ENCODE measurements around the gene MIOS. TPM values are rescaled to one million over a fixed set of nuclear protein-coding genes. Genes with fewer than 3 reads are reported as not detected.

Gene MIOS
- total and polyA plus RNA-seq, 9 of the 15 experiments (the other 6 are each of a cell fraction or from before 2014, with no cell fraction given): 7.8 to 47.8 (median 30.6) TPM

- TF ChIP-seq, protein P1, sequence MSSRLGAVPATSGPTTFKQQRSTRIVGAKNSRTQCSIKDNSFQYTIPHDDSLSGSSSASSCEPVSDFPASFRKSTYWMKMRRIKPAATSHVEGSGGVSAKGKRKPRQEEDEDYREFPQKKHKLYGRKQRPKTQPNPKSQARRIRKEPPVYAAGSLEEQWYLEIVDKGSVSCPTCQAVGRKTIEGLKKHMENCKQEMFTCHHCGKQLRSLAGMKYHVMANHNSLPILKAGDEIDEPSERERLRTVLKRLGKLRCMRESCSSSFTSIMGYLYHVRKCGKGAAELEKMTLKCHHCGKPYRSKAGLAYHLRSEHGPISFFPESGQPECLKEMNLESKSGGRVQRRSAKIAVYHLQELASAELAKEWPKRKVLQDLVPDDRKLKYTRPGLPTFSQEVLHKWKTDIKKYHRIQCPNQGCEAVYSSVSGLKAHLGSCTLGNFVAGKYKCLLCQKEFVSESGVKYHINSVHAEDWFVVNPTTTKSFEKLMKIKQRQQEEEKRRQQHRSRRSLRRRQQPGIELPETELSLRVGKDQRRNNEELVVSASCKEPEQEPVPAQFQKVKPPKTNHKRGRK (tag; IDR thresholded peaks at IDR 0.05): no peak
- TF ChIP-seq U2AF2 (optimal IDR thresholded peaks at IDR 0.05; ENCODE audit: low read depth, low read length) (no peak), KAT8 (IDR thresholded peaks at IDR 0.05; ENCODE audit: low read depth) (no peak), CTCFL (IDR thresholded peaks at IDR 0.05; ENCODE audit: borderline replicate concordance, insufficient read depth, low read depth, low read length, poor library complexity, severe bottlenecking) (no peak), ETV6 (IDR thresholded peaks at IDR 0.05; ENCODE audit: borderline replicate concordance in 1 of 2, low read depth in 2 of 2, low read length in 1 of 2) (no peak), ETV6 (CRISPR knock-in tag; IDR thresholded peaks at IDR 0.05; ENCODE audit: borderline replicate concordance) (no peak), EWSR1 (IDR thresholded peaks at IDR 0.05; ENCODE audit: borderline replicate concordance, low read depth, partially characterized antibody) (no peak), RBM34 (IDR thresholded peaks at IDR 0.05; ENCODE audit: borderline replicate concordance, insufficient read depth, low read length) (no peak), ZNF232 (CRISPR knock-in tag; IDR thresholded peaks at IDR 0.05) (no peak), TOE1 (IDR thresholded peaks at IDR 0.05; ENCODE audit: borderline replicate concordance) (no peak), TOE1 (CRISPR knock-in tag; IDR thresholded peaks at IDR 0.05; ENCODE audit: borderline replicate concordance, low read depth) (no peak), CHD1 (IDR thresholded peaks at IDR 0.05; ENCODE audit: low read length) (no peak), CC2D1A (IDR thresholded peaks at IDR 0.05) (no peak), POLR2G (IDR thresholded peaks at IDR 0.05; ENCODE audit: low read depth, low read length) (peak; percentile 97), RBM15 (IDR thresholded peaks at IDR 0.05; ENCODE audit: insufficient read depth, low read length) (no peak)
- TF ChIP-seq, protein P2, sequence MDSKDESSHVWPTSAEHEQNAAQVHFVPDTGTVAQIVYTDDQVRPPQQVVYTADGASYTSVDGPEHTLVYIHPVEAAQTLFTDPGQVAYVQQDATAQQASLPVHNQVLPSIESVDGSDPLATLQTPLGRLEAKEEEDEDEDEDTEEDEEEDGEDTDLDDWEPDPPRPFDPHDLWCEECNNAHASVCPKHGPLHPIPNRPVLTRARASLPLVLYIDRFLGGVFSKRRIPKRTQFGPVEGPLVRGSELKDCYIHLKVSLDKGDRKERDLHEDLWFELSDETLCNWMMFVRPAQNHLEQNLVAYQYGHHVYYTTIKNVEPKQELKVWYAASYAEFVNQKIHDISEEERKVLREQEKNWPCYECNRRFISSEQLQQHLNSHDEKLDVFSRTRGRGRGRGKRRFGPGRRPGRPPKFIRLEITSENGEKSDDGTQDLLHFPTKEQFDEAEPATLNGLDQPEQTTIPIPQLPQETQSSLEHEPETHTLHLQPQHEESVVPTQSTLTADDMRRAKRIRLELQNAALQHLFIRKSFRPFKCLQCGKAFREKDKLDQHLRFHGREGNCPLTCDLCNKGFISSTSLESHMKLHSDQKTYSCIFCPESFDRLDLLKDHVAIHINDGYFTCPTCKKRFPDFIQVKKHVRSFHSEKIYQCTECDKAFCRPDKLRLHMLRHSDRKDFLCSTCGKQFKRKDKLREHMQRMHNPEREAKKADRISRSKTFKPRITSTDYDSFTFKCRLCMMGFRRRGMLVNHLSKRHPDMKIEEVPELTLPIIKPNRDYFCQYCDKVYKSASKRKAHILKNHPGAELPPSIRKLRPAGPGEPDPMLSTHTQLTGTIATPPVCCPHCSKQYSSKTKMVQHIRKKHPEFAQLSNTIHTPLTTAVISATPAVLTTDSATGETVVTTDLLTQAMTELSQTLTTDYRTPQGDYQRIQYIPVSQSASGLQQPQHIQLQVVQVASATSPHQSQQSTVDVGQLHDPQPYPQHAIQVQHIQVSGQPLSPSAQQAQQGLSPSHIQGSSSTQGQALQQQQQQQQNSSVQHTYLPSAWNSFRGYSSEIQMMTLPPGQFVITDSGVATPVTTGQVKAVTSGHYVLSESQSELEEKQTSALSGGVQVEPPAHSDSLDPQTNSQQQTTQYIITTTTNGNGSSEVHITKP (IDR thresholded peaks at IDR 0.05; ENCODE audit: partially characterized antibody): no peak
- TF ChIP-seq, protein P3, sequence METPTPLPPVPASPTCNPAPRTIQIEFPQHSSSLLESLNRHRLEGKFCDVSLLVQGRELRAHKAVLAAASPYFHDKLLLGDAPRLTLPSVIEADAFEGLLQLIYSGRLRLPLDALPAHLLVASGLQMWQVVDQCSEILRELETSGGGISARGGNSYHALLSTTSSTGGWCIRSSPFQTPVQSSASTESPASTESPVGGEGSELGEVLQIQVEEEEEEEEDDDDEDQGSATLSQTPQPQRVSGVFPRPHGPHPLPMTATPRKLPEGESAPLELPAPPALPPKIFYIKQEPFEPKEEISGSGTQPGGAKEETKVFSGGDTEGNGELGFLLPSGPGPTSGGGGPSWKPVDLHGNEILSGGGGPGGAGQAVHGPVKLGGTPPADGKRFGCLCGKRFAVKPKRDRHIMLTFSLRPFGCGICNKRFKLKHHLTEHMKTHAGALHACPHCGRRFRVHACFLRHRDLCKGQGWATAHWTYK (CRISPR knock-in tag; IDR thresholded peaks at IDR 0.05): 0 out of 2 replicates have a peak, but pooled peaks have one; percentile 31
These were observed at the start of gene MIOS (continued) for GRCh38 chr7:7566651-7567611.

Measured in K562 (cell line).